H1 (cell line): ENCODE results near the gene IFITM2. TPM values are rescaled to one million over a fixed set of nuclear protein-coding genes. Genes with fewer than 3 reads are reported as not detected.

Experiments
- CTCF ChIA-PET: fragments of 300-600 bp; sonication (Branson Sonifier 250); formaldehyde crosslinking; loops from one replicate; lab custom pipeline; 2021; ENCODE audit not compliant: partially characterized antibody; lab: Charles Lee
- POLR2A ChIA-PET: fragments of 300-600 bp; sonication (Branson Sonifier 250); formaldehyde crosslinking; loops from one replicate; lab custom pipeline; 2021; ENCODE audit warnings: inconsistent platforms; ENCODE audit not compliant: partially characterized antibody; lab: Charles Lee
- DNase-seq, 2 experiments: peaks; one replicate each; pipeline versions ENCODE4 v3.0.0 to v3.0.0-alpha.2; 2010 to 2022; ENCODE audit warnings: low spot score in 2 of 2, low read depth in 1 of 2, mixed read lengths in 1 of 2
- FAIRE-seq: peaks from 2 replicates; lab custom pipeline; 2011; peaks lifted over from hg19 to GRCh38; lab: Jason Lieb, UNC
- H2AFZ ChIP-seq: 2 replicates; pipeline ENCODE4 v1.8.1; 2012; ENCODE audit warnings: low read length, inconsistent platforms
- H2AK5ac ChIP-seq: 2 replicates; pipeline ENCODE4 v1.6.1; 2013; ENCODE audit warnings: low read depth, low read length
- H2BK120ac ChIP-seq: replicated peaks from 2 replicates; pipeline ENCODE3; 2013; ENCODE audit warnings: low read depth, low read length, inconsistent platforms
- H2BK12ac ChIP-seq: 2 replicates; pipeline ENCODE4 v1.6.1; 2013; ENCODE audit warnings: low read depth, low read length
- H2BK15ac ChIP-seq: 2 replicates; pipeline ENCODE4 v1.6.1; 2013; ENCODE audit warnings: low read length
- H2BK20ac ChIP-seq: 2 replicates; pipeline ENCODE4 v1.6.1; 2013; ENCODE audit warnings: low read length
- H2BK5ac ChIP-seq: 2 replicates; pipeline ENCODE4 v1.6.1; 2013; ENCODE audit warnings: low read depth, low read length
- H3K14ac ChIP-seq: 2 replicates; pipeline ENCODE4 v1.6.1; 2013; ENCODE audit warnings: inconsistent platforms; ENCODE audit not compliant: insufficient read length
- H3K18ac ChIP-seq: 2 replicates; pipeline ENCODE4 v1.6.1; 2013; ENCODE audit warnings: low read length; ENCODE audit errors: extremely low read depth
- H3K23ac ChIP-seq: 2 replicates; pipeline ENCODE4 v1.6.1; 2013; ENCODE audit warnings: inconsistent platforms; ENCODE audit not compliant: insufficient read length
- H3K23me2 ChIP-seq: 2 replicates; pipeline ENCODE4 v1.6.1; 2013; ENCODE audit warnings: low read depth, low read length
- H3K27ac ChIP-seq: 2 replicates; pipeline ENCODE4 v1.6.1; 2011; ENCODE audit warnings: low read depth, low read length, inconsistent platforms
- H3K27me3 ChIP-seq, 4 experiments: replicated peaks in 1 of 4; 1 replicate in 1 of 4; 2 replicates in 3 of 4; pipeline versions ENCODE4 v1.6.1 to v1.8.1; 2011 to 2013; ENCODE audit warnings: low read length in 3 of 4, mild to moderate bottlenecking in 3 of 4, inconsistent platforms in 2 of 4, mixed read lengths in 2 of 4, moderate library complexity in 1 of 4; ENCODE audit not compliant: control insufficient read depth in 3 of 4, insufficient read depth in 3 of 4; ENCODE audit errors: extremely low read depth in 1 of 4
- H3K36me3 ChIP-seq, 4 experiments: 2 replicates each; pipeline versions ENCODE4 v1.6.1 to v1.8.1; 2011 to 2013; ENCODE audit warnings: mild to moderate bottlenecking in 4 of 4, low read length in 3 of 4, moderate library complexity in 2 of 4, control low read depth in 1 of 4, inconsistent platforms in 1 of 4; ENCODE audit not compliant: insufficient read depth in 4 of 4, control insufficient read depth in 2 of 4
- H3K4ac ChIP-seq: replicated peaks from 2 replicates; pipeline ENCODE3; 2013; ENCODE audit warnings: low read length, low read depth, mixed read lengths, inconsistent platforms; ENCODE audit not compliant: insufficient read length
- H3K4me1 ChIP-seq, 4 experiments: replicated peaks in 1 of 4; 1 replicate in 1 of 4; 2 replicates in 3 of 4; pipeline versions ENCODE4 v1.6.1 to v1.8.1; 2011 to 2013; ENCODE audit warnings: low read length in 3 of 4, inconsistent platforms in 2 of 4, mixed read lengths in 1 of 4; ENCODE audit not compliant: insufficient read depth in 4 of 4, control insufficient read depth in 3 of 4
- H3K4me2 ChIP-seq, 2 experiments: 2 replicates each; pipeline versions ENCODE4 v1.6.1 to v1.8.1; 2011 to 2013; ENCODE audit warnings: low read depth in 2 of 2, low read length in 2 of 2, control low read depth in 1 of 2, inconsistent platforms in 1 of 2, mild to moderate bottlenecking in 1 of 2; ENCODE audit not compliant: insufficient read depth in 1 of 2
- H3K4me3 ChIP-seq, 4 experiments: fragments of 200-600, 300-600 bp in 1 of 4; sonication (generic), shearing (Covaris generic), sonication (Bioruptor Twin) in 1 of 4; 2 replicates each; pipeline versions ENCODE4 v1.5.1 to v1.8.1; 2011 to 2016; ENCODE audit warnings: low read length in 4 of 4, low read depth in 3 of 4, control low read depth in 2 of 4, inconsistent platforms in 2 of 4, mild to moderate bottlenecking in 2 of 4, mixed read lengths in 1 of 4, moderate library complexity in 1 of 4; ENCODE audit not compliant: insufficient read depth in 2 of 4; ENCODE audit errors: extremely low read depth in 1 of 4
- H3K56ac ChIP-seq: replicated peaks from 2 replicates; pipeline ENCODE3; 2013; ENCODE audit warnings: low read depth, mild to moderate bottlenecking, mixed read lengths, low read length, inconsistent platforms; ENCODE audit not compliant: insufficient read length
- H3K79me1 ChIP-seq: 2 replicates; pipeline ENCODE4 v1.6.1; 2013; ENCODE audit warnings: low read depth, low read length, control low read depth
- H3K79me2 ChIP-seq, 2 experiments: 2 replicates each; pipeline versions ENCODE4 v1.6.1 to v1.8.1; 2012 to 2013; ENCODE audit warnings: low read length in 2 of 2, mild to moderate bottlenecking in 2 of 2, inconsistent platforms in 1 of 2; ENCODE audit not compliant: insufficient read depth in 2 of 2, control insufficient read depth in 1 of 2
- H3K9ac ChIP-seq, 4 experiments: replicated peaks in 1 of 4; 1 replicate in 1 of 4; 2 replicates in 3 of 4; pipeline versions ENCODE4 v1.6.1 to v1.8.1; 2011 to 2013; ENCODE audit warnings: low read depth in 3 of 4, low read length in 3 of 4, control low read depth in 2 of 4, mild to moderate bottlenecking in 2 of 4, moderate library complexity in 2 of 4, inconsistent platforms in 1 of 4; ENCODE audit errors: extremely low read depth in 1 of 4
- H3K9me3 ChIP-seq, 2 experiments: 2 replicates each; pipeline versions ENCODE4 v1.6.1 to v1.8.1; 2012 to 2013; ENCODE audit warnings: mild to moderate bottlenecking in 2 of 2, moderate library complexity in 2 of 2, control low read depth in 1 of 2, inconsistent platforms in 1 of 2, low read depth in 1 of 2, low read length in 1 of 2, mixed read lengths in 1 of 2; ENCODE audit not compliant: insufficient read depth in 2 of 2
- H4K20me1 ChIP-seq, 2 experiments: replicated peaks in 1 of 2; 2 replicates each; pipeline versions ENCODE3 to v1.8.1; 2011 to 2013; ENCODE audit warnings: inconsistent platforms in 2 of 2, low read length in 2 of 2, mild to moderate bottlenecking in 1 of 2; ENCODE audit not compliant: insufficient read depth in 2 of 2, control insufficient read depth in 1 of 2
- H4K5ac ChIP-seq: 2 replicates; pipeline ENCODE4 v1.6.1; 2013; ENCODE audit warnings: low read length, low read depth, mixed read lengths, inconsistent platforms; ENCODE audit not compliant: insufficient read length
- H4K8ac ChIP-seq: 2 replicates; pipeline ENCODE4 v1.8.0; 2013; ENCODE audit warnings: mild to moderate bottlenecking, moderate library complexity, low read length, inconsistent platforms; ENCODE audit not compliant: insufficient read depth; ENCODE audit errors: extremely low read depth
- H4K91ac ChIP-seq: replicated peaks from 2 replicates; pipeline ENCODE3; 2013; ENCODE audit warnings: low read length, mixed read lengths, inconsistent platforms; ENCODE audit not compliant: insufficient read length
- CBX5 ChIP-seq: fragments of 300-800, 300-1000 bp; sonication (generic); IDR thresholded peaks from 2 replicates; pipeline ENCODE4 v1.7.1; 2016; ENCODE audit warnings: antibody characterized with exemption, low read length, low read depth
- KDM1A ChIP-seq: fragments of 200-600, 300-600 bp; sonication (generic); IDR thresholded peaks from 2 replicates; pipeline ENCODE4 v1.7.1; 2016; ENCODE audit warnings: mild to moderate bottlenecking, low read length, borderline replicate concordance
- PHF8 ChIP-seq: fragments of 200-600 bp; sonication (generic); conservative IDR thresholded peaks from 2 replicates; pipeline ENCODE4 v1.7.1; 2012; ENCODE audit warnings: low read depth, mild to moderate bottlenecking, inconsistent platforms, low read length, moderate library complexity
- RFX5 ChIP-seq: IDR thresholded peaks from 2 replicates; pipeline ENCODE4 v1.6.1; 2011; ENCODE audit warnings: low read depth, low read length, improper control_type of control experiment, borderline replicate concordance
- RXRA ChIP-seq: IDR thresholded peaks from 2 replicates; pipeline ENCODE4 v1.6.1; 2011; ENCODE audit warnings: low read depth, mild to moderate bottlenecking, low read length, moderate library complexity; ENCODE audit not compliant: insufficient read depth
- SP1 ChIP-seq: IDR thresholded peaks from 2 replicates; pipeline ENCODE4 v1.6.1; 2011; ENCODE audit warnings: low read depth, low read length
- TAF1 ChIP-seq: IDR thresholded peaks from 2 replicates; pipeline ENCODE4 v1.6.1; 2011; ENCODE audit warnings: mild to moderate bottlenecking, low read depth, low read length
- TAF7 ChIP-seq: optimal IDR thresholded peaks from 2 replicates; pipeline ENCODE3; 2011; ENCODE audit warnings: low read depth, mild to moderate bottlenecking, inconsistent platforms, low read length, moderate library complexity, borderline replicate concordance
- WGBS, 2 experiments: shearing (Covaris generic) in 1 of 2; methylation state at CpG; one replicate each; pipeline versions ENCODE4 v1.1.6 to v1.1.7; 2013 to 2015; ENCODE audit warnings: low lambda C conversion rate in 2 of 2, mixed read lengths in 2 of 2, inconsistent platforms in 1 of 2, low coverage in 1 of 2, missing lambda C conversion rate in 1 of 2; ENCODE audit not compliant: insufficient replicate concordance in 2 of 2, insufficient coverage in 1 of 2, insufficient read length in 1 of 2; ENCODE audit errors: extremely low coverage in 1 of 2, missing lambda C conversion rate in 1 of 2; 5-methylcytosine and 5-hydroxymethylcytosine counted together
- polyA plus RNA-seq, 7 experiments: library from polyadenylated mRNA; depleted of rRNA in 3 of 7; stranded (reverse) in 5 of 7; unstranded in 2 of 7; fragments of >200 nt in 5 of 7; fragments of 200-250 nt in 2 of 7; gene quantifications; 1 replicate in 5 of 7; 2 replicates in 1 of 7; 4 replicates in 1 of 7; pipeline versions ENCODE4 v1.2.1 to v1.2.3, GENCODE V29; 2011 to 2013; ENCODE audit warnings: missing spikeins in 2 of 7, mixed read lengths in 2 of 7
- total RNA-seq: library from RNA; stranded (reverse); fragmentation: NEBNext Ultra II Directional; extraction: Animal tissue kit (Norgen Biotek cat#: 25700); gene quantifications from 2 replicates; pipeline ENCODE4 v1.2.1, GENCODE V29; 2021
- TF ChIP-seq, protein P1 (sequence below), 3 experiments: IDR thresholded peaks; 1 replicate in 2 of 3; 2 replicates in 1 of 3; pipeline versions ENCODE4 v1.5.1 to v1.6.1; 2011; ENCODE audit warnings: low read length in 3 of 3, mild to moderate bottlenecking in 3 of 3, inconsistent platforms in 2 of 3, low read depth in 1 of 3, moderate library complexity in 1 of 3; ENCODE audit not compliant: insufficient read depth in 1 of 3; ENCODE audit errors: control extremely low read depth in 1 of 3

The IFITM2 gene
- total and polyA plus RNA-seq, 2 of the 8 experiments (the other 6 are each of a cell fraction or from before 2014, with no cell fraction given): 399 to 764 TPM

DNA sequence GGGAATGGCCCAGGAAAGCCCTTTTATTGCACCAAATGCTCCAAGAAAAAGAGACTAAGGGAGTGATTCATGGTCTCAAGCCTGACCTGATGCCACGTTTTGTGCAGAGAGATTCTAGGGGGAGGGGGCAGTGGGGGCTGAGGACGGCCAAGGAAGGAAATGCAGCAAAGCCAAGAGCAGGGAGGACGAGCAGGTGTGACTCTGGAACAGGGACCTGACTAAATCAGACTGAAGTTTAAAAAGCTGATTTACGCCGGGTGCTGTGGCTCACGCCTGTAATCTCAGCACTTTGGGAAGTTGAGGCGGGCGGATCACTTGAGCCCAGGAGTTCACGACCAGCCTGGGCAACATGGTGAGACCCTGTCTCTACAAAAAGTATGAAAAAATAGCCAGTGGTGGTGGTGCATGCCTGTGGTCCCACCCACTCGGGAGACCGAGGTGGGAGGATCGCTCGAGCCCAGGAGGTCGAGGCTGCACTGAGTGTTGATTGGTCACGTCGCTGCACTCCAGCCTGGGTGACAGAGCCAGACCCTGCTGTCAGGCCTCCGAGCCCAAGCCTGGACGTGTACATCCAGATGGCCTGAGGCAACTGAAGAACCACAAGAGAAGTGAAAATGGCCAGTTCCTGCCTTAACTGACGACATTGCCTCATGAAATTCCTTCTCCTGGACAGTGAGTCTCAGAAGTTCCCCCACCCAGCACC, 23.9 kb downstream of the IFITM2 start:
- Histone ChIP-seq H3K14ac (no peak overlapping the region), H3K18ac (no peak overlapping the region; the same call in 1 of the 2 replicates), H4K20me1 (no peaks in the 10 kb centered on the region), H3K23me2 (no peaks in the 10 kb centered on the region), H2BK20ac (peak overlapping the region; percentile 29; the same call in 1 of the 2 replicates), H3K23ac (no peak overlapping the region), H3K9ac (no peak overlapping the region), H4K5ac (no peak overlapping the region), H2AK5ac (peak overlapping the region; percentile 83; the same call in 1 of the 2 replicates), H2BK12ac (peak overlapping the region; percentile 40; the same call in 1 of the 2 replicates), H2BK15ac (peak overlapping the region; percentile 99; the same call in 1 of the 2 replicates), H4K91ac (no peak overlapping the region), H3K4me2 (no peak overlapping the region), H2AFZ (no peak overlapping the region), H3K79me2 (no peaks in the 10 kb centered on the region), H2BK120ac (no peak overlapping the region), H3K4ac (no peak overlapping the region), H3K79me1 (no peaks in the 10 kb centered on the region), H3K27me3 (no peaks in the 10 kb centered on the region), H2BK5ac (peak overlapping the region; percentile 75; the same call in 1 of the 2 replicates), H3K56ac (no peak overlapping the region), H3K27ac (no peak overlapping the region), H3K4me1 (peaks cover 4 to 23% (median 20%) of the 10 kb centered on the region in 4 experiments), H3K4me3 (no peak overlapping the region), H4K8ac (no peak overlapping the region), H3K9me3 (peaks cover 10 to 11% of the 10 kb centered on the region in 2 experiments; a peak in 3 of 4 replicates), H3K36me3 (no peaks in the 10 kb centered on the region)
- CTCF ChIA-PET: interaction anchor here (1.1 to 3.9 kb wide), 6 partner anchors 15 to 81 kb away, joined by 4 to 12 read pairs (median 9); no protein-coding TSS in a partner anchor
- POLR2A ChIA-PET: interaction anchor here (1.1 to 2.6 kb wide), 3 partner anchors 8 to 24 kb away, joined by 4 to 11 read pairs (median 8); no protein-coding TSS in a partner anchor
- 91% methylated on average over 18 of the region's 19 CpGs; no CpG with 5 or more reads in 1 of the 2 experiments for WGBS, 2 experiments
- no peak for FAIRE-seq
- DNase-seq: no peak
- no peak for TF ChIP-seq TAF7
- no peak for TF ChIP-seq RXRA
- no peak for TF ChIP-seq RFX5
- TF ChIP-seq, protein P1, sequence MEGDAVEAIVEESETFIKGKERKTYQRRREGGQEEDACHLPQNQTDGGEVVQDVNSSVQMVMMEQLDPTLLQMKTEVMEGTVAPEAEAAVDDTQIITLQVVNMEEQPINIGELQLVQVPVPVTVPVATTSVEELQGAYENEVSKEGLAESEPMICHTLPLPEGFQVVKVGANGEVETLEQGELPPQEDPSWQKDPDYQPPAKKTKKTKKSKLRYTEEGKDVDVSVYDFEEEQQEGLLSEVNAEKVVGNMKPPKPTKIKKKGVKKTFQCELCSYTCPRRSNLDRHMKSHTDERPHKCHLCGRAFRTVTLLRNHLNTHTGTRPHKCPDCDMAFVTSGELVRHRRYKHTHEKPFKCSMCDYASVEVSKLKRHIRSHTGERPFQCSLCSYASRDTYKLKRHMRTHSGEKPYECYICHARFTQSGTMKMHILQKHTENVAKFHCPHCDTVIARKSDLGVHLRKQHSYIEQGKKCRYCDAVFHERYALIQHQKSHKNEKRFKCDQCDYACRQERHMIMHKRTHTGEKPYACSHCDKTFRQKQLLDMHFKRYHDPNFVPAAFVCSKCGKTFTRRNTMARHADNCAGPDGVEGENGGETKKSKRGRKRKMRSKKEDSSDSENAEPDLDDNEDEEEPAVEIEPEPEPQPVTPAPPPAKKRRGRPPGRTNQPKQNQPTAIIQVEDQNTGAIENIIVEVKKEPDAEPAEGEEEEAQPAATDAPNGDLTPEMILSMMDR (IDR thresholded peaks at IDR 0.05; ENCODE audit: control extremely low read depth in 1 of 3, insufficient read depth in 1 of 3, low read depth in 1 of 3, low read length in 3 of 3): no peak
- no peak for TF ChIP-seq CBX5
- TF ChIP-seq TAF1: no peak
- TF ChIP-seq SP1: no peak
- TF ChIP-seq PHF8: no peak
- TF ChIP-seq KDM1A: no peak
